IMR-90 (cell line): Measurements from ENCODE around the gene ITIH6. TPM values are rescaled to one million over a fixed set of nuclear protein-coding genes. Genes with fewer than 3 reads are reported as not detected.

Experiments used
- ATAC-seq: fragments of 200-7000 bp; cut with Tn5 transposase; 2 replicates; pipeline ENCODE4 v1.9.1; 2020; ENCODE audit warnings: low read depth, mild to moderate bottlenecking, moderate library complexity
- BruUV-seq: library from RNA; stranded (reverse); fragments of 400-500 nt; replicated peaks from 2 replicates; lab custom pipeline; 2021; lab: Mats Ljungman, UMichigan
- CTCF ChIA-PET: fragments of 300-600 bp; formaldehyde crosslinking; extraction: SDS; loops from one replicate; lab custom pipeline; 2021; ENCODE audit warnings: antibody characterized with exemption; lab: Yijun Ruan, JAX
- POLR2A ChIA-PET: fragments of 300-600 bp; sonication (Branson Sonifier 250); formaldehyde crosslinking; loops from one replicate; lab custom pipeline; 2022; ENCODE audit warnings: antibody characterized with exemption; ENCODE audit not compliant: unreplicated experiment; lab: Charles Lee
- DNase-seq: peaks from one replicate; pipeline ENCODE4 v3.0.0; 2013
- H2AFZ ChIP-seq: replicated peaks from 2 replicates; pipeline ENCODE3; 2013; ENCODE audit warnings: low read length, mild to moderate bottlenecking; ENCODE audit not compliant: poor library complexity
- H2AK5ac ChIP-seq: 2 replicates; pipeline ENCODE4 v1.6.1; 2013; ENCODE audit warnings: low read depth, low read length, inconsistent platforms
- H2AK9ac ChIP-seq: replicated peaks from 2 replicates; pipeline ENCODE3; 2013; ENCODE audit warnings: mild to moderate bottlenecking, low read depth, low read length, moderate library complexity; ENCODE audit not compliant: poor library complexity
- H2BK120ac ChIP-seq: 2 replicates; pipeline ENCODE4 v1.6.1; 2013; ENCODE audit warnings: low read depth, low read length, inconsistent platforms
- H2BK15ac ChIP-seq: 3 replicates; pipeline ENCODE4 v1.6.1; 2013; ENCODE audit warnings: low read depth, low read length, inconsistent platforms
- H2BK20ac ChIP-seq: 2 replicates; pipeline ENCODE4 v1.6.1; 2013; ENCODE audit warnings: low read depth, mild to moderate bottlenecking, inconsistent platforms, low read length, moderate library complexity
- H2BK5ac ChIP-seq: 2 replicates; pipeline ENCODE4 v1.6.1; 2013; ENCODE audit warnings: mild to moderate bottlenecking, low read depth, low read length, inconsistent platforms; ENCODE audit not compliant: poor library complexity, severe bottlenecking
- H3K14ac ChIP-seq: replicated peaks from 2 replicates; pipeline ENCODE4 v1.6.1; 2013; ENCODE audit warnings: low read depth, low read length, inconsistent platforms
- H3K18ac ChIP-seq: 2 replicates; pipeline ENCODE4 v1.6.1; 2013; ENCODE audit warnings: low read depth, low read length, control low read depth
- H3K23ac ChIP-seq: 2 replicates; pipeline ENCODE4 v1.6.1; 2013; ENCODE audit warnings: low read depth, low read length, inconsistent platforms
- H3K27ac ChIP-seq: 2 replicates; pipeline ENCODE4 v1.5.1; 2013; ENCODE audit warnings: mild to moderate bottlenecking, control low read depth, low read length; ENCODE audit not compliant: insufficient read depth
- H3K27me3 ChIP-seq: 2 replicates; pipeline ENCODE4 v1.6.1; 2013; ENCODE audit warnings: low read length; ENCODE audit not compliant: control insufficient read depth, insufficient read depth
- H3K36me3 ChIP-seq: 2 replicates; pipeline ENCODE4 v1.6.1; 2013; ENCODE audit warnings: low read length, mixed read lengths; ENCODE audit not compliant: control insufficient read depth, insufficient read depth
- H3K4ac ChIP-seq: 2 replicates; pipeline ENCODE4 v1.6.1; 2013; ENCODE audit warnings: low read depth, low read length, inconsistent platforms
- H3K4me1 ChIP-seq: 2 replicates; pipeline ENCODE4 v1.6.1; 2013; ENCODE audit warnings: low read length, mixed read lengths; ENCODE audit not compliant: control insufficient read depth, insufficient read depth
- H3K4me2 ChIP-seq: 2 replicates; pipeline ENCODE4 v1.6.1; 2013; ENCODE audit warnings: low read depth, mild to moderate bottlenecking, control low read depth, low read length, moderate library complexity
- H3K4me3 ChIP-seq: 2 replicates; pipeline ENCODE4 v1.5.1; 2013; ENCODE audit warnings: low read depth, mild to moderate bottlenecking, control low read depth, low read length, moderate library complexity; ENCODE audit not compliant: insufficient read depth
- H3K56ac ChIP-seq: 2 replicates; pipeline ENCODE4 v1.6.1; 2013; ENCODE audit warnings: low read length, inconsistent platforms; ENCODE audit not compliant: insufficient read depth; ENCODE audit errors: extremely low read depth
- H3K79me1 ChIP-seq, 2 experiments: 2 replicates each; pipeline ENCODE4 v1.6.1; 2013; ENCODE audit warnings: low read length in 2 of 2, inconsistent platforms in 1 of 2, low read depth in 1 of 2
- H3K9ac ChIP-seq: 2 replicates; pipeline ENCODE4 v1.6.1; 2013; ENCODE audit warnings: low read depth, low read length, control low read depth
- H3K9me1 ChIP-seq: 2 replicates; pipeline ENCODE4 v1.6.1; 2013; ENCODE audit warnings: low read length, inconsistent platforms; ENCODE audit not compliant: insufficient read depth
- H3K9me3 ChIP-seq: 2 replicates; pipeline ENCODE4 v1.6.1; 2013; ENCODE audit warnings: low read length; ENCODE audit not compliant: control insufficient read depth, insufficient read depth
- H4K20me1 ChIP-seq: 2 replicates; pipeline ENCODE4 v1.6.1; 2013; ENCODE audit warnings: low read length, inconsistent platforms; ENCODE audit not compliant: insufficient read depth
- H4K5ac ChIP-seq: 2 replicates; pipeline ENCODE4 v1.6.1; 2013; ENCODE audit warnings: mild to moderate bottlenecking, low read depth, low read length, control low read depth
- H4K8ac ChIP-seq, 2 experiments: 2 replicates each; pipeline ENCODE4 v1.6.1; 2013; ENCODE audit warnings: low read depth in 2 of 2, low read length in 2 of 2, control low read depth in 1 of 2, inconsistent platforms in 1 of 2
- H4K91ac ChIP-seq: 2 replicates; pipeline ENCODE4 v1.6.1; 2013; ENCODE audit warnings: low read depth, low read length, inconsistent platforms; ENCODE audit not compliant: insufficient read depth
- BHLHE40 ChIP-seq: fragments of 150-350 bp; IDR thresholded peaks from 2 replicates; pipeline ENCODE4 v1.6.1; 2016; ENCODE audit warnings: mild to moderate bottlenecking, low read depth, low read length
- CHD1 ChIP-seq: IDR thresholded peaks from 2 replicates; pipeline ENCODE4 v1.6.1; 2012; ENCODE audit warnings: low read depth, low read length, improper control_type of control experiment
- FOS ChIP-seq: fragments of 150-350 bp; IDR thresholded peaks from 2 replicates; pipeline ENCODE4 v1.6.1; 2016; ENCODE audit warnings: low read depth, low read length
- MAZ ChIP-seq: IDR thresholded peaks from 2 replicates; pipeline ENCODE4 v1.6.1; 2012; ENCODE audit warnings: low read depth, mild to moderate bottlenecking, low read length, improper control_type of control experiment, moderate library complexity, borderline replicate concordance
- MXI1 ChIP-seq: IDR thresholded peaks from 2 replicates; pipeline ENCODE4 v1.6.1; 2012; ENCODE audit warnings: low read depth, mild to moderate bottlenecking, low read length, moderate library complexity, borderline replicate concordance
- NFE2L2 ChIP-seq: fragments of 150-350 bp; IDR thresholded peaks from 2 replicates; pipeline ENCODE4 v1.6.1; 2016; ENCODE audit warnings: low read depth, mild to moderate bottlenecking, low read length
- POLR2A ChIP-seq: IDR thresholded peaks from 2 replicates; pipeline ENCODE4 v1.6.1; 2012; ENCODE audit warnings: mild to moderate bottlenecking, low read depth, low read length
- RFX5 ChIP-seq: IDR thresholded peaks from 2 replicates; pipeline ENCODE4 v1.8.0; 2012; ENCODE audit warnings: low read depth, mild to moderate bottlenecking, low read length, moderate library complexity
- USF2 ChIP-seq: fragments of 150-350 bp; IDR thresholded peaks from 2 replicates; pipeline ENCODE4 v1.6.1; 2017; ENCODE audit warnings: mild to moderate bottlenecking, antibody characterized with exemption, low read length, low read depth
- WGBS, 2 experiments: methylation state at CpG; one replicate each; pipeline versions ENCODE4 v1.1.5 to v1.1.7; 2013; ENCODE audit warnings: missing lambda C conversion rate in 2 of 2; ENCODE audit not compliant: insufficient read length in 1 of 2; ENCODE audit errors: extremely low coverage in 2 of 2; 5-methylcytosine and 5-hydroxymethylcytosine counted together
- dilution Hi-C: fragments of 300-500 bp; cut with HindIII; formaldehyde crosslinking; loops from one replicate; pipeline ENCODE4 v1.14.3; 2018; ENCODE audit warnings: low sequenced_read_pairs; ENCODE audit not compliant: unreplicated experiment
- in situ Hi-C: fragments of 300-500 bp; cut with MboI; formaldehyde crosslinking; loops from 3 replicates; pipeline ENCODE4 v1.14.3; 2019; ENCODE audit warnings: low sequenced_read_pairs, inconsistent platforms, mixed read lengths
- intact Hi-C: fragments of 100-400 bp; cut with micrococcal nuclease; formaldehyde crosslinking; loops from 2 replicates; pipeline ENCODE4 v1.10.0; 2022
- polyA plus RNA-seq, 3 experiments: library from polyadenylated mRNA; depleted of rRNA; stranded (reverse); fragments of >200 nt; gene quantifications; 2 replicates each; pipeline ENCODE4 v1.2.3, GENCODE V29; 2012; ENCODE audit warnings: low replicate concordance in 1 of 3
- total RNA-seq: library from RNA; depleted of rRNA; stranded (reverse); fragments of >200 nt; gene quantifications from 2 replicates; pipeline ENCODE4 v1.2.3, GENCODE V29; 2012
- TF ChIP-seq, protein P1 (sequence below): conservative IDR thresholded peaks from 2 replicates; pipeline ENCODE4 v1.5.1; 2012; ENCODE audit warnings: mild to moderate bottlenecking, low read depth, low read length, improper control_type of control experiment

The ITIH6 gene
- total and polyA plus RNA-seq, 2 of the 4 experiments (the other 2 are of a cell fraction) = not detected

DNA sequence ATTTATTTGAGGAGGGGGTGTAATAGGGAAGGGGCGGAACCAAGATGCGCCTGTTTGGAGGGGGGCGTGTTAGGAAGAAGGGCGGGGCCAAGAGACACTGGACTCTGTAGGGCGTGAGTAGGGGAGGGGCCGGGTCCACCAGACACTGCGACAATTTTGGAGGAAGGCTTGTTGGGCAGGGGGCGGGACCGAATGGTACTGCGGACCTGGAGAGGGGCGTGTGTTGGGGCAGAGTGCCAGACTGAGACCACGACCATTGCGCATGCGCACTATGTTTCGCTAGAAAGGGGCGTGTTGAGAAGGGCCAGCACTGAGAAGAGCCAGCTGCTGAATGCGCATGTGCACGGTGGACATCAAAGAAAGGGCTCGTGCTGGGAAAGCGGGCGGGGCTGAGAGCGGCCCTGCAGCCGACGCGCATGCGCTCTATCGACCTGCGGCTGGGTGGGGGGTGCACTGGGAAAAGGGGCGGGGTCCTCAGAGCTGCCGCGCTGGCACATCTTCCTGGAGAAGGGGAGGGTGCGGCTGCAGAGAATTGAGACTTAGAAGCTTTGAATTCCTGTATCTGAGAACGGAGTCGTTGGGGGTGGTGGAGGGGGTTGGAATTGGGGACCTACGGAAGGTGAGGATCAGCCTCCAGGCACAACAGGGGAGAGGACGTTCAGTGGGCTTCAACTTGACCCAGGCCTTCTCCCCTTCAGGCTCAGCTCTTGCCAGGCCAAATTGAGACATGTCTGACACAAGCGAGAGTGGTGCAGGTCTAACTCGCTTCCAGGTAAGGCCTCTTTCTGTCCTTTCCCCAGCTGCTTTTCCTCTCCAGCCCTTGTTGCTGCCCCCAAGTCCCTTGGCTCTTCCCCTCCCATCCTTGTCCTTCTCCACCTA, 10.8 kb upstream of the ITIH6 start:
- peaks cover 8% of the 10 kb centered on the region; the same call in 1 of the 2 replicates for H3K27me3 ChIP-seq
- peak overlapping the region; percentile 95 for H2AK9ac ChIP-seq
- peaks cover 35% of the 10 kb centered on the region for H3K36me3 ChIP-seq
- H3K4ac ChIP-seq = peak overlapping the region; percentile 97
- H3K23ac ChIP-seq = peak overlapping the region; percentile 50
- POLR2A ChIA-PET = interaction anchor here (0.6 to 1.5 kb wide), 2 partner anchors 113 to 169 kb away, joined by 6 to 9 read pairs; no protein-coding TSS in a partner anchor
- TF ChIP-seq MXI1 = peak; percentile 45; the same call in 1 of the 2 replicates
- no peak for TF ChIP-seq CHD1
- peak; percentile 96; the same call in 1 of the 2 replicates for TF ChIP-seq MAZ
- TF ChIP-seq RFX5 = no peak
- peak; percentile 53; the same call in 1 of the 2 replicates for TF ChIP-seq USF2
- no peak for TF ChIP-seq FOS
- TF ChIP-seq NFE2L2 = no peak
- TF ChIP-seq, protein P1, sequence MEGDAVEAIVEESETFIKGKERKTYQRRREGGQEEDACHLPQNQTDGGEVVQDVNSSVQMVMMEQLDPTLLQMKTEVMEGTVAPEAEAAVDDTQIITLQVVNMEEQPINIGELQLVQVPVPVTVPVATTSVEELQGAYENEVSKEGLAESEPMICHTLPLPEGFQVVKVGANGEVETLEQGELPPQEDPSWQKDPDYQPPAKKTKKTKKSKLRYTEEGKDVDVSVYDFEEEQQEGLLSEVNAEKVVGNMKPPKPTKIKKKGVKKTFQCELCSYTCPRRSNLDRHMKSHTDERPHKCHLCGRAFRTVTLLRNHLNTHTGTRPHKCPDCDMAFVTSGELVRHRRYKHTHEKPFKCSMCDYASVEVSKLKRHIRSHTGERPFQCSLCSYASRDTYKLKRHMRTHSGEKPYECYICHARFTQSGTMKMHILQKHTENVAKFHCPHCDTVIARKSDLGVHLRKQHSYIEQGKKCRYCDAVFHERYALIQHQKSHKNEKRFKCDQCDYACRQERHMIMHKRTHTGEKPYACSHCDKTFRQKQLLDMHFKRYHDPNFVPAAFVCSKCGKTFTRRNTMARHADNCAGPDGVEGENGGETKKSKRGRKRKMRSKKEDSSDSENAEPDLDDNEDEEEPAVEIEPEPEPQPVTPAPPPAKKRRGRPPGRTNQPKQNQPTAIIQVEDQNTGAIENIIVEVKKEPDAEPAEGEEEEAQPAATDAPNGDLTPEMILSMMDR = no peak
- TF ChIP-seq BHLHE40 = peak; percentile 98
- no peak for TF ChIP-seq POLR2A
- dilution Hi-C loops (no loop called here), in situ Hi-C loops (no loop called here), intact Hi-C loops (loop anchor here (1.0 to 10.0 kb wide), 3 partner anchors 191 to 564 kb away; partner anchors contain the start of gene APEX2)
- H2BK5ac ChIP-seq = peak overlapping the region; percentile 64
- peak overlapping the region; percentile 47; the same call in 1 of the 2 replicates for H2BK120ac ChIP-seq
- H2BK15ac ChIP-seq = no peak overlapping the region
- peaks cover 3% of the 10 kb centered on the region; the same call in 1 of the 2 replicates for H3K9me1 ChIP-seq
- H3K4me2 ChIP-seq = peak overlapping the region; percentile 78
- DNase-seq (peak; percentile 96), ATAC-seq (peak; percentile 92)
- H3K9ac ChIP-seq = peak overlapping the region; percentile 98
- peak overlapping the region; percentile 66 for H3K18ac ChIP-seq
- peak overlapping the region; percentile 84 for H3K56ac ChIP-seq
- no TSS peak for BruUV-seq
- 34% methylated on average over 13 of the region's 38 CpGs; no CpG with 5 or more reads in 1 of the 2 experiments for WGBS, 2 experiments
- peak overlapping the region; percentile 99 for H3K14ac ChIP-seq
- H4K8ac ChIP-seq = peak overlapping the region; percentile 80 to 86; a peak in 3 of 4 replicates
- H4K91ac ChIP-seq = peak overlapping the region; percentile 96
- peaks cover 8 to 30% of the 10 kb centered on the region in 2 experiments; a peak in 3 of 4 replicates for H3K79me1 ChIP-seq
- H4K20me1 ChIP-seq = peaks cover 18% of the 10 kb centered on the region; the same call in 1 of the 2 replicates
- peak overlapping the region; percentile 81 for H2AK5ac ChIP-seq
- H2AFZ ChIP-seq = peak overlapping the region; percentile 93
- H2BK20ac ChIP-seq = peak overlapping the region; percentile 16; the same call in 1 of the 2 replicates
- CTCF ChIA-PET = interaction anchor here (0.6 to 1.1 kb wide), 2 partner anchors 169 to 292 kb away, joined by 4 read pairs; no protein-coding TSS in a partner anchor
- peak overlapping the region; percentile 90 for H3K27ac ChIP-seq
- peak overlapping the region; percentile 97 for H4K5ac ChIP-seq
- no peaks in the 10 kb centered on the region for H3K9me3 ChIP-seq
- H3K4me1 ChIP-seq = peaks cover 7% of the 10 kb centered on the region; the same call in 1 of the 2 replicates
- H3K4me3 ChIP-seq = peak overlapping the region; percentile 84
